ENCODE data around the gene ECI2. TPM values are rescaled to one million over a fixed set of nuclear protein-coding genes. Genes with fewer than 3 reads are reported as not detected.

ECI2 gene
- total RNA-seq, 2 donors from 2014 or later: 58.8 to 74.1 TPM

DNA sequence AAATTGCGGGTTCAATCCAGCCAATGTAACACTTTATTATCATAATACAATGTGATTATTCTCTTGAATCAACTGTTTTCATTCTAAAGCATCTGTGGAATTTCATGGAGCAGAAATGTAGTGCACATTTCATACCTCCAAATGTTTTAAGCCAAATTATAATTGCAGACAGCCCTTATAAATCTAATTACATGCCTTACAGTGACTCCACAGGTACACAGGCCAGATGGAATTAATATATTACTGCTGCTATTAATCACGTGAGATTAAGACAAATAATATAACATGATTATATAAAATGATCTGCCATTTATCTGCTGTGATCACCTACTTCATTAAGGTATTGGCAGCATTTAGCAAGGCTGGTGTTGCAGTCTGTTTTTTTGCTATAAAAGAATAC is 9.7 kb upstream of the ECI2 start:
- TF ChIP-seq, protein P1, sequence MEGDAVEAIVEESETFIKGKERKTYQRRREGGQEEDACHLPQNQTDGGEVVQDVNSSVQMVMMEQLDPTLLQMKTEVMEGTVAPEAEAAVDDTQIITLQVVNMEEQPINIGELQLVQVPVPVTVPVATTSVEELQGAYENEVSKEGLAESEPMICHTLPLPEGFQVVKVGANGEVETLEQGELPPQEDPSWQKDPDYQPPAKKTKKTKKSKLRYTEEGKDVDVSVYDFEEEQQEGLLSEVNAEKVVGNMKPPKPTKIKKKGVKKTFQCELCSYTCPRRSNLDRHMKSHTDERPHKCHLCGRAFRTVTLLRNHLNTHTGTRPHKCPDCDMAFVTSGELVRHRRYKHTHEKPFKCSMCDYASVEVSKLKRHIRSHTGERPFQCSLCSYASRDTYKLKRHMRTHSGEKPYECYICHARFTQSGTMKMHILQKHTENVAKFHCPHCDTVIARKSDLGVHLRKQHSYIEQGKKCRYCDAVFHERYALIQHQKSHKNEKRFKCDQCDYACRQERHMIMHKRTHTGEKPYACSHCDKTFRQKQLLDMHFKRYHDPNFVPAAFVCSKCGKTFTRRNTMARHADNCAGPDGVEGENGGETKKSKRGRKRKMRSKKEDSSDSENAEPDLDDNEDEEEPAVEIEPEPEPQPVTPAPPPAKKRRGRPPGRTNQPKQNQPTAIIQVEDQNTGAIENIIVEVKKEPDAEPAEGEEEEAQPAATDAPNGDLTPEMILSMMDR (IDR thresholded peaks at IDR 0.05): no peak
- no peak for TF ChIP-seq POLR2AphosphoS5 (IDR thresholded peaks at IDR 0.05)
- no peak for TF ChIP-seq POLR2A (IDR thresholded peaks at IDR 0.05)
- no peak for DNase-seq (ENCODE audit: low spot score)
- no peak overlapping the region for H3K4me3 ChIP-seq
- no peaks in the 10 kb centered on the region for H3K36me3 ChIP-seq
- H3K27ac ChIP-seq: no peak overlapping the region
- H3K9me3 ChIP-seq: no peaks in the 10 kb centered on the region
- H3K27me3 ChIP-seq (replicated peaks; ENCODE audit: insufficient read depth): no peaks in the 10 kb centered on the region
- intact Hi-C loops (cut with DNase I): no loop called here
- 85% methylated on average over 2 of the region's 2 CpGs for WGBS
- H3K4me1 ChIP-seq (replicated peaks): no peaks in the 10 kb centered on the region

DNA sequence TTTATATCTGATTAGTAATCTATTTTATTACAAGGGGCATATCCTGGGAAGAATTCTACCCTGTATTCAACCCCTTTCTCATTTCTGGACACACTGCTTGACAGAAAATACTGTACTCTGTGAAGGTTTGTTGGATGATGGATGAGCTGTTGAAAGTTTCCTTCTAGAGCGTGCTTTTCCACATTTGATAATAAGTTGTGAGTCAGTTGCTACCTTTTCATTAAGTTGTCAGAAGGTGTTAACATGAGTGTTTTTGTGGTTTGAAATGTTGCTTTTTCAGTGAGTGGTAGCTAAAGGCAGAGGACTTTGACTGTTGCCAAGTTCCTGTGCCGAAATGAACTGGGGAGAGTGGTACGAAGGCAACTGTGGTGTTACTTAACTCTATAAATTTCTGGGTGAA is 3.9 kb upstream of the ECI2 start:
- TF ChIP-seq POLR2AphosphoS5 (IDR thresholded peaks at IDR 0.05): no peak
- TF ChIP-seq, protein P1 (IDR thresholded peaks at IDR 0.05): no peak
- TF ChIP-seq POLR2A (IDR thresholded peaks at IDR 0.05): no peak
- H3K4me1 ChIP-seq (replicated peaks): no peaks in the 10 kb centered on the region
- no peaks in the 10 kb centered on the region for H3K36me3 ChIP-seq
- no peaks in the 10 kb centered on the region for H3K27me3 ChIP-seq (replicated peaks; ENCODE audit: insufficient read depth)
- intact Hi-C loops (cut with DNase I): loop anchor here (5.0 to 10.0 kb wide), 2 partner anchors 117 to 394 kb away; a partner anchor contains a TSS
- 78% methylated on average over 3 of the region's 3 CpGs for WGBS
- no peak overlapping the region for H3K27ac ChIP-seq
- no peak for DNase-seq (ENCODE audit: low spot score)
- no peak overlapping the region for H3K4me3 ChIP-seq
- no peaks in the 10 kb centered on the region for H3K9me3 ChIP-seq

GRCh38 chr6:4138186-4138585 is 2.8 kb upstream of the ECI2 start:
- TF ChIP-seq POLR2AphosphoS5 (IDR thresholded peaks at IDR 0.05) (no peak), POLR2A (IDR thresholded peaks at IDR 0.05) (no peak)
- TF ChIP-seq, protein P1 (IDR thresholded peaks at IDR 0.05): no peak
- Histone ChIP-seq H3K4me1 (replicated peaks) (no peaks in the 10 kb centered on the region), H3K36me3 (no peaks in the 10 kb centered on the region), H3K27me3 (replicated peaks; ENCODE audit: insufficient read depth) (no peaks in the 10 kb centered on the region), H3K9me3 (no peaks in the 10 kb centered on the region), H3K27ac (no peak overlapping the region), H3K4me3 (no peak overlapping the region)
- 93% methylated on average over 3 of the region's 3 CpGs for WGBS
- DNase-seq (ENCODE audit: low spot score): no peak
- intact Hi-C loops (cut with DNase I): loop anchor here (5.0 to 10.0 kb wide), 2 partner anchors 116 to 393 kb away; a partner anchor contains a TSS

DNA sequence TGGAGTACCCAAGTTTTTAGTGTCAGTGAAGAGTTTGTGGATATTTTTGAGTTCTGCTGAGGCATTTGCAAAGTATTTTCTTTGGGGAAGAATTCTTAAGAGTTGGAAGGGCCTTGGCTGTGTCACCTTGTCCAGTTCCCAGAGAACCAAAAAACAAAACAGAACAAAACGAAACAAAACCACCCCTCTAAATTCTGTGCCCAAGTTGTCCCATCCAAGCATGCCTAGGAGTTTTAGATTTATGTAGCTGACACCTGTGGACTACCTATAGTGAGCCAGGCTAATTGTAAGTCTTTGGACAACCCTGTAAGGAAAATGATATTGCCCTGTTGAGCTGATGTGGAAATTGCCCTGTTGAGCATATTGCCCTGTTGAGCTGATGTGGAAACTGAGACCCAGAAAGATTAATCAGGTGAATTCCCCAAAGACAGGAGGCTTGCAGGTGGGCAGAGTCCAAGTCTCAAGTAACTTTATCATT is 1.0 kb upstream of the ECI2 start:
- intact Hi-C loops (cut with DNase I): loop anchor here (5.0 to 10.0 kb wide), 2 partner anchors 114 to 392 kb away; a partner anchor contains a TSS
- Histone ChIP-seq H3K4me1 (replicated peaks) (no peaks in the 10 kb centered on the region), H3K9me3 (no peaks in the 10 kb centered on the region), H3K27ac (peak overlapping the region; percentile 75 to 86), H3K27me3 (replicated peaks; ENCODE audit: insufficient read depth) (no peaks in the 10 kb centered on the region), H3K36me3 (no peaks in the 10 kb centered on the region), H3K4me3 (peak overlapping the region; percentile 61 to 83)
- TF ChIP-seq POLR2AphosphoS5 (IDR thresholded peaks at IDR 0.05): no peak
- TF ChIP-seq, protein P1 (IDR thresholded peaks at IDR 0.05): no peak
- TF ChIP-seq POLR2A (IDR thresholded peaks at IDR 0.05): no peak
- 9% methylated on average over 1 of the region's 1 CpG for WGBS
- DNase-seq (ENCODE audit: low spot score): no peak

GRCh38 chr6:4135665-4136353 is 434 bp upstream of the ECI2 start:
- H3K27me3 ChIP-seq (replicated peaks; ENCODE audit: insufficient read depth): no peaks in the 10 kb centered on the region
- peak overlapping the region; percentile 61 to 83 for H3K4me3 ChIP-seq
- TF ChIP-seq, protein P1 (IDR thresholded peaks at IDR 0.05): peak in 1 of 4 experiments; percentile 20
- TF ChIP-seq POLR2AphosphoS5 (IDR thresholded peaks at IDR 0.05) (peak; percentile 52), POLR2A (IDR thresholded peaks at IDR 0.05) (peak; percentile 74)
- H3K27ac ChIP-seq: peak overlapping the region; percentile 75 to 86
- no peaks in the 10 kb centered on the region for H3K36me3 ChIP-seq
- H3K4me1 ChIP-seq (replicated peaks): no peaks in the 10 kb centered on the region
- WGBS: 1% methylated on average over 44 of the region's 64 CpGs
- H3K9me3 ChIP-seq: no peaks in the 10 kb centered on the region
- intact Hi-C loops (cut with DNase I): loop anchor here (5.0 to 10.0 kb wide), 2 partner anchors 114 to 391 kb away; a partner anchor contains a TSS
- peak; percentile 95 for DNase-seq (ENCODE audit: low spot score)
